Mononuclear cell (primary cell): Measurements from ENCODE around the gene DPP6. TPM values are rescaled to one million over a fixed set of nuclear protein-coding genes. Genes with fewer than 3 reads are reported as not detected.

Experiments
- H3K27me3 ChIP-seq: 2 replicates; pipeline ENCODE4 v1.6.0; 2011; ENCODE audit warnings: low read length, control low read depth; ENCODE audit not compliant: insufficient read depth
- H3K4me1 ChIP-seq: 2 replicates; pipeline ENCODE4 v1.5.1; 2011; ENCODE audit warnings: mild to moderate bottlenecking, low read length, control low read depth; ENCODE audit not compliant: insufficient read depth
- H3K4me3 ChIP-seq: 2 replicates; pipeline ENCODE4 v1.5.1; 2011; ENCODE audit warnings: mild to moderate bottlenecking, low read length, moderate library complexity
- H3K9me3 ChIP-seq: 2 replicates; pipeline ENCODE4 v1.5.1; 2011; ENCODE audit warnings: low read depth, mild to moderate bottlenecking, control low read depth, low read length
- total RNA-seq: library from RNA; depleted of rRNA; stranded (reverse); fragments of >200 nt; gene quantifications from one replicate; pipeline ENCODE4 v1.2.3, GENCODE V29; 2012

Gene DPP6
- total RNA-seq, 1 donor = not detected

DNA sequence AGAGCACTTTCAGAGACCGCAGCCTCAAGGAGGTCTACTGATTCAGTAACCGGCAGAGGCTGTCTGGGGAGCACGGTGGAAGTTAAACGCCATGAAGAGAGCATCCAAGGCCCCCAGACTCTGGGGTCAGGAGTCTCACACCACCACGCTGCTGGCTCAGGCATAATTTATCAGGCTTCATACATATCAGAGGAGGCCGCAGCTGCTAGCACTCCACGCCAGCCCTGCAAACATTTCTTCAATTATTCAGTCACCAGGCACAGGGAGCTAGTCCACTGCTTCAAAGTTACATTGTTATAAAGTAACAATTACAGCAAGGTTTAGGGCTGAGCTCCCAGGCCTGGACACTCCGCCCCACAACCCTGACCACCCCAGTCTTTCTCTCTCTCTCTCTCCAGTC, 852.9 kb downstream of the DPP6 start:
- H3K4me3 ChIP-seq = no peak overlapping the region
- H3K4me1 ChIP-seq = no peaks in the 10 kb centered on the region
- H3K27me3 ChIP-seq = no peaks in the 10 kb centered on the region
- H3K9me3 ChIP-seq = no peaks in the 10 kb centered on the region

- Histone ChIP-seq H3K27me3 (no peaks in the 10 kb centered on the region), H3K4me3 (no peak overlapping the region), H3K9me3 (no peaks in the 10 kb centered on the region), H3K4me1 (no peaks in the 10 kb centered on the region)
Measured at GRCh38 chr7:154905615-154906014, 853.4 kb downstream of the DPP6 start.

- no peaks in the 10 kb centered on the region for H3K9me3 ChIP-seq
- H3K4me3 ChIP-seq = no peak overlapping the region
Measured at GRCh38 chr7:154906201-154906600, 854.0 kb downstream of the DPP6 start.

GRCh38 chr7:154906736-154907355, 854.6 kb downstream of the DPP6 start:
- H3K27me3 ChIP-seq = no peaks in the 10 kb centered on the region
- no peaks in the 10 kb centered on the region for H3K9me3 ChIP-seq

More at GRCh38 chr7:154906201-154906600, 854.0 kb downstream of the DPP6 start:
- H3K27me3 ChIP-seq = no peaks in the 10 kb centered on the region
- H3K4me1 ChIP-seq = no peaks in the 10 kb centered on the region

GRCh38 chr7:154907651-154908620, 855.7 kb downstream of the DPP6 start:
- Histone ChIP-seq H3K4me3 (no peak overlapping the region), H3K4me1 (no peaks in the 10 kb centered on the region), H3K27me3 (no peaks in the 10 kb centered on the region), H3K9me3 (no peaks in the 10 kb centered on the region)

More at GRCh38 chr7:154906736-154907355, 854.6 kb downstream of the DPP6 start:
- no peaks in the 10 kb centered on the region for H3K4me1 ChIP-seq
- H3K4me3 ChIP-seq = no peak overlapping the region

- H3K4me1 ChIP-seq = peaks cover 6% of the 10 kb centered on the region
- H3K9me3 ChIP-seq = no peaks in the 10 kb centered on the region
- peaks cover 4% of the 10 kb centered on the region for H3K27me3 ChIP-seq
- no peak overlapping the region for H3K4me3 ChIP-seq
Measured at GRCh38 chr7:154909241-154910105, 857.3 kb downstream of the DPP6 start.

GRCh38 chr7:154910125-154910524, 857.9 kb downstream of the DPP6 start:
- peaks cover 9% of the 10 kb centered on the region for H3K27me3 ChIP-seq
- no peak overlapping the region for H3K4me3 ChIP-seq
- H3K9me3 ChIP-seq = no peaks in the 10 kb centered on the region
- H3K4me1 ChIP-seq = peaks cover 6% of the 10 kb centered on the region

- peaks cover 9% of the 10 kb centered on the region for H3K27me3 ChIP-seq
Measured at GRCh38 chr7:154910977-154911376, 858.8 kb downstream of the DPP6 start.

GRCh38 chr7:154911411-154911810, 859.2 kb downstream of the DPP6 start:
- peaks cover 6% of the 10 kb centered on the region for H3K4me1 ChIP-seq
- H3K27me3 ChIP-seq = peaks cover 9% of the 10 kb centered on the region
- no peaks in the 10 kb centered on the region for H3K9me3 ChIP-seq
- no peak overlapping the region for H3K4me3 ChIP-seq

More at GRCh38 chr7:154910977-154911376, 858.8 kb downstream of the DPP6 start:
- Histone ChIP-seq H3K4me1 (peaks cover 6% of the 10 kb centered on the region), H3K9me3 (no peaks in the 10 kb centered on the region), H3K4me3 (no peak overlapping the region)

- Histone ChIP-seq H3K27me3 (peaks cover 9% of the 10 kb centered on the region), H3K9me3 (no peaks in the 10 kb centered on the region)
Measured at GRCh38 chr7:154911862-154912455, 859.8 kb downstream of the DPP6 start.

GRCh38 chr7:154912871-154913637, 860.9 kb downstream of the DPP6 start:
- Histone ChIP-seq H3K27me3 (peaks cover 9% of the 10 kb centered on the region), H3K4me1 (peaks cover 6% of the 10 kb centered on the region), H3K9me3 (no peaks in the 10 kb centered on the region), H3K4me3 (no peak overlapping the region)

More at GRCh38 chr7:154911862-154912455, 859.8 kb downstream of the DPP6 start:
- Histone ChIP-seq H3K4me3 (no peak overlapping the region), H3K4me1 (peaks cover 6% of the 10 kb centered on the region)

GRCh38 chr7:154913638-154914307, 861.6 kb downstream of the DPP6 start:
- H3K4me1 ChIP-seq = peaks cover 6% of the 10 kb centered on the region
- H3K9me3 ChIP-seq = no peaks in the 10 kb centered on the region
- H3K27me3 ChIP-seq = peaks cover 9% of the 10 kb centered on the region
- H3K4me3 ChIP-seq = no peak overlapping the region

- Histone ChIP-seq H3K27me3 (peaks cover 9% of the 10 kb centered on the region), H3K4me1 (peaks cover 6% of the 10 kb centered on the region), H3K9me3 (no peaks in the 10 kb centered on the region), H3K4me3 (no peak overlapping the region)
Measured at GRCh38 chr7:154914308-154914995, 862.3 kb downstream of the DPP6 start.
